Activated B cell treated with CpG ODN at 0.5 μM for 24 hours (primary cell): ENCODE measurements around the gene IGFBP1. TPM values are rescaled to one million over a fixed set of nuclear protein-coding genes. Genes with fewer than 3 reads are reported as not detected.

ENCODE experiments used
- ATAC-seq: fragments of 200-7000 bp; cut with Tn5 transposase; one replicate; pipeline ENCODE4 v1.10.0; 2021; ENCODE audit warnings: low read depth, mild to moderate bottlenecking, moderate library complexity
- CTCF ChIA-PET: fragments of 350-600 bp; sonication (Branson Sonifier 250); formaldehyde crosslinking; loops from one replicate; lab custom pipeline; 2021; ENCODE audit warnings: antibody characterized with exemption; lab: Charles Lee
- POLR2A ChIA-PET: fragments of 350-600 bp; sonication (Branson Sonifier 250); formaldehyde crosslinking; loops from one replicate; lab custom pipeline; 2021; ENCODE audit warnings: antibody characterized with exemption; lab: Charles Lee
- DNase-seq: peaks from one replicate; pipeline ENCODE4 v3.0.0; 2022
- H3K27ac Mint-ChIP-seq: one replicate; pipeline ENCODE4 v1.8.0; 2020; ENCODE audit warnings: mixed read lengths
- H3K27me3 Mint-ChIP-seq: one replicate; pipeline ENCODE4 v1.8.0; 2021; ENCODE audit warnings: mixed read lengths
- H3K36me3 Mint-ChIP-seq: one replicate; pipeline ENCODE4 v1.8.0; 2021; ENCODE audit warnings: low read depth, mixed read lengths
- H3K4me1 Mint-ChIP-seq: one replicate; pipeline ENCODE4 v1.8.0; 2021; ENCODE audit warnings: mixed read lengths
- H3K4me3 Mint-ChIP-seq: one replicate; pipeline ENCODE4 v1.8.0; 2020; ENCODE audit warnings: mild to moderate bottlenecking, mixed read lengths
- H3K9me3 Mint-ChIP-seq: one replicate; pipeline ENCODE4 v1.8.0; 2020; ENCODE audit warnings: mixed read lengths
- intact Hi-C: fragments of 100-400 bp; cut with micrococcal nuclease; formaldehyde crosslinking; loops from one replicate; pipeline ENCODE4 v1.15.1; 2024
- total RNA-seq: library from RNA; stranded (reverse); gene quantifications from 2 replicates; pipeline ENCODE4 v1.2.3, GENCODE V29; 2022
- TF ChIP-seq, protein P1 (sequence below): fragments of 200-600 bp; IDR thresholded peaks from one replicate; pipeline ENCODE4 v1.8.0; 2022; ENCODE audit warnings: antibody characterized with exemption, mild to moderate bottlenecking

Gene IGFBP1
- total RNA-seq, 1 donor from 2014 or later: not detected

DNA sequence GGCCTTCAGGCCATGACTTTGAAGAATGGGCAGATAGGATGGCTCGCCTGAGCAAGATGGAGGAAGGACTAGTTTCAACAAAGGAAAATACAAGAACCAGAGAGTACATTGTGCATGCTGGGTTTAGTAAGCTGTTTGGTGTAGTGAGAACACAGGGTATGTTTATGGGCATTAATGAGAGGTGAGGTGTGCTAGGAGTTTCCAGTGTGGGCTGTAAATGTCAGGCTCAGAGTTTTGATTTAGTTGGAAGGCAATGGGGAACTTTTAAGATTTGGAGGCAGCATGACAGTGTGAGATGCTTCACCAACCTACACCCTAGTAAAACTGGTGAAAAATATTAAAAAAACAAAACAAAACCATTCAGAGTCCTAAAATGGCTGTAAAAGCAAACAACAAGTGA is 13.3 kb downstream of the IGFBP1 start:
- Mint-ChIP-seq H3K4me3 (no peak overlapping the region), H3K9me3 (peaks cover 10% of the 10 kb centered on the region), H3K4me1 (no peaks in the 10 kb centered on the region), H3K27me3 (peaks cover 18% of the 10 kb centered on the region), H3K36me3 (no peaks in the 10 kb centered on the region), H3K27ac (no peak overlapping the region)
- DNase-seq (no peak), ATAC-seq (no peak)
- intact Hi-C loops: no loop called here
- TF ChIP-seq, protein P1, sequence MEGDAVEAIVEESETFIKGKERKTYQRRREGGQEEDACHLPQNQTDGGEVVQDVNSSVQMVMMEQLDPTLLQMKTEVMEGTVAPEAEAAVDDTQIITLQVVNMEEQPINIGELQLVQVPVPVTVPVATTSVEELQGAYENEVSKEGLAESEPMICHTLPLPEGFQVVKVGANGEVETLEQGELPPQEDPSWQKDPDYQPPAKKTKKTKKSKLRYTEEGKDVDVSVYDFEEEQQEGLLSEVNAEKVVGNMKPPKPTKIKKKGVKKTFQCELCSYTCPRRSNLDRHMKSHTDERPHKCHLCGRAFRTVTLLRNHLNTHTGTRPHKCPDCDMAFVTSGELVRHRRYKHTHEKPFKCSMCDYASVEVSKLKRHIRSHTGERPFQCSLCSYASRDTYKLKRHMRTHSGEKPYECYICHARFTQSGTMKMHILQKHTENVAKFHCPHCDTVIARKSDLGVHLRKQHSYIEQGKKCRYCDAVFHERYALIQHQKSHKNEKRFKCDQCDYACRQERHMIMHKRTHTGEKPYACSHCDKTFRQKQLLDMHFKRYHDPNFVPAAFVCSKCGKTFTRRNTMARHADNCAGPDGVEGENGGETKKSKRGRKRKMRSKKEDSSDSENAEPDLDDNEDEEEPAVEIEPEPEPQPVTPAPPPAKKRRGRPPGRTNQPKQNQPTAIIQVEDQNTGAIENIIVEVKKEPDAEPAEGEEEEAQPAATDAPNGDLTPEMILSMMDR: no peak
- ChIA-PET POLR2A (no interaction called here), CTCF (no interaction called here)

DNA sequence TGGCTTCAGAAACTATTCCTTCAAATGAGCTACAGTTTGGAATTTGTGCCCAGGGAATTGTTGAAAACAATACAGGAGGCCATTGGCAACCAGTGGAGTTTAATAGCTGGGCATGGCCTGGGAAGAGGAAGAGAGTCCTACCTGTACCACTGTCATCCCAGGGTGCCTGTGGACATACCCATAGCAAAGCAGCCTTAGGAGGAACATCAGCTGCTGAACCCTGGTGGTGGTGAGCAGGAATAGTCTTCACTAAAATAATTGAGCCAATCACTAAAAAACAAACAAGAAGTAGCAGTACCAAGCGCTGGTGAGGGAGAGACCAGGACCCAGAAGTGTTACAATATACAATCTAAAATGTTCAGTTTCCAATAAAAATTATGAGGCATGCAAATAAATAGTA is 14.5 kb downstream of the IGFBP1 start:
- Mint-ChIP-seq H3K27ac (no peak overlapping the region), H3K9me3 (peaks cover 10% of the 10 kb centered on the region), H3K4me3 (no peak overlapping the region), H3K27me3 (peaks cover 14% of the 10 kb centered on the region), H3K4me1 (no peaks in the 10 kb centered on the region), H3K36me3 (no peaks in the 10 kb centered on the region)
- intact Hi-C loops: no loop called here
- DNase-seq: no peak
- ChIA-PET CTCF (no interaction called here), POLR2A (no interaction called here)
- TF ChIP-seq, protein P1: no peak
- ATAC-seq: no peak

DNA sequence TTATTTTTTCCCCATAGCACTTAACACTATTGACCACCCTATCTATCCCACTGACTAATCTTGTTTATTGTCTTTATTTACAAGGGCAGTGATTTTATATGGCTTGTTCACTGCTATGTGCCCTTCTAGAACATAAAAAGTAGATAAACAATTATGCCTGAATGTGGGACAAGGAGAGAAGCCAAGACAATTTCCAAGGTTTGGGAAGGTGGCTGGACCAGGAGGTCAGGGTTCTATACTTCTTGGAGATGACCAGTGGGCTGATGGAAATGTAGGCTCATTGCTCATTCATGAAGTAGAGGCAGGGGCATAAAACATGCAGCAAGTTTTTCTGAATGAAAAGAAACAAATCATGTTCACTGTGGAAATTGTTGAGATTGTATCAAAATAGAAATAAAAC is 21.3 kb downstream of the IGFBP1 start:
- no peaks in the 10 kb centered on the region for H3K36me3 Mint-ChIP-seq
- TF ChIP-seq, protein P1: no peak
- no peaks in the 10 kb centered on the region for H3K4me1 Mint-ChIP-seq
- intact Hi-C loops: no loop called here
- DNase-seq (no peak), ATAC-seq (no peak)
- no peak overlapping the region for H3K27ac Mint-ChIP-seq
- H3K4me3 Mint-ChIP-seq: no peak overlapping the region
- CTCF ChIA-PET: no interaction called here
- POLR2A ChIA-PET: no interaction called here
- H3K27me3 Mint-ChIP-seq: peaks cover 19% of the 10 kb centered on the region
- H3K9me3 Mint-ChIP-seq: peaks cover 6% of the 10 kb centered on the region

DNA sequence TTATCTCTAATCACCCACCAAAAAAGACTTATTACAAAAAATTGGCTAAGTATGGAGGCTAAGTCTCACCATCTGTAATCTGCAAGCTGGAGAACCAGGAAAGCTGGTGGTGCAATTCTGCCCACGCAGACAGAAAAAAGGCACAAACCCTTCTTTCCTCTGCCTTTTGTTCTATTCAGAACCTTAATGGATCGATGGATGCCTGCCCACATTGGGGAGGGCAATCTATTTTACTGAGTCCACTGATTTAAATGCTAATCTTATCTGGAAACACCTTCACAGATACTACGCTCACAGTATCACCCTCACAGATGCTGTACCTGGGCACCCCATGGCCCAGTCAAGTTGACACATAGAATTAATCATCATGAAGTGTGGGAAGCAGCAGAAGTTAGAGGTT is 22.6 kb downstream of the IGFBP1 start:
- H3K4me1 Mint-ChIP-seq: no peaks in the 10 kb centered on the region
- H3K27me3 Mint-ChIP-seq: peaks cover 20% of the 10 kb centered on the region
- ChIA-PET POLR2A (no interaction called here), CTCF (no interaction called here)
- H3K9me3 Mint-ChIP-seq: peaks cover 6% of the 10 kb centered on the region
- no peak for ATAC-seq
- TF ChIP-seq, protein P1: no peak
- intact Hi-C loops: no loop called here
- H3K36me3 Mint-ChIP-seq: no peaks in the 10 kb centered on the region
- no peak for DNase-seq
- no peak overlapping the region for H3K27ac Mint-ChIP-seq
- no peak overlapping the region for H3K4me3 Mint-ChIP-seq

DNA sequence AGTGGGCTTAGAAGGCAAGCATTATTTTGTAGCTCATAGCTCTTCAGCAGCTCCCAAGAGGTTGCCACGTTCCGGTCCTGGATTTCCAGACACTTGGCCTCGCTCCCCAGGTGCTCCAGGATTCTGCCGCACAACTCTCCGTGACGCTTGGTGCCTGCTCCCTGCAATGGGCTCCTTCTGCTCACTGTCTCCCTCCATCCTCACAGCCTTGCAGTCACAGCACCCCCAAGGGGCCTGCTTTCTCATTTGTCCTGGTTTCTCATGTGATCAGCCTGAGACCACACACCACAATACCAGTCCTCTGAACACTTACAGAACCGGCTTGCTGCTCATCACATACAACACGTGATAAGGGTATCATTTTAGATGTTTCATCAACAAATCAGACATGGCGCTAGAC is 23.0 kb downstream of the IGFBP1 start:
- DNase-seq: no peak
- CTCF ChIA-PET: no interaction called here
- no peaks in the 10 kb centered on the region for H3K36me3 Mint-ChIP-seq
- ATAC-seq: no peak
- no peak overlapping the region for H3K4me3 Mint-ChIP-seq
- intact Hi-C loops: no loop called here
- H3K9me3 Mint-ChIP-seq: peaks cover 6% of the 10 kb centered on the region
- POLR2A ChIA-PET: no interaction called here
- H3K27me3 Mint-ChIP-seq: peaks cover 25% of the 10 kb centered on the region
- no peaks in the 10 kb centered on the region for H3K4me1 Mint-ChIP-seq
- TF ChIP-seq, protein P1: no peak
- H3K27ac Mint-ChIP-seq: no peak overlapping the region
